ENCODE measurements around the gene CLIC5.

The CLIC5 gene

DNA sequence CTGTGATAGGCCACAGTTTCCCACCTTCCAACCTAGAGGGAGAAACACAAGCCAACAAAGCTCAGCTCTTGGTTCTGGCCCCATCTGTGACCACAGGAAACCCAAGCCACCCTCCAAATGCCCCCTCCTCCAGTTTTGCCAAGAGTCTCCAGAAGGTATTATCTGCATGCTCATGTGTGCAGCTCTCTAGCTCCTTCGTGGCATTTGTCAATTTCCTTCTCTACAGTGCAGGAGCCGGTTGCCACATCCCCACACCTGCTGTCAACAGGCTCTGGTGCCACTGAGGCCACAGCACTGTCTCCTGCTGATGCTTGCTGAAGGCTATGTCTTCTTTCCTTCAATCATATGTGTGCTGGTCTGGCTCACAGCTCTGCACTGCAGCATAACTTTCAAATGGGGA is 177.2 kb downstream of the CLIC5 start:
- DNase-seq (ENCODE audit: low read depth) = no peak

DNA sequence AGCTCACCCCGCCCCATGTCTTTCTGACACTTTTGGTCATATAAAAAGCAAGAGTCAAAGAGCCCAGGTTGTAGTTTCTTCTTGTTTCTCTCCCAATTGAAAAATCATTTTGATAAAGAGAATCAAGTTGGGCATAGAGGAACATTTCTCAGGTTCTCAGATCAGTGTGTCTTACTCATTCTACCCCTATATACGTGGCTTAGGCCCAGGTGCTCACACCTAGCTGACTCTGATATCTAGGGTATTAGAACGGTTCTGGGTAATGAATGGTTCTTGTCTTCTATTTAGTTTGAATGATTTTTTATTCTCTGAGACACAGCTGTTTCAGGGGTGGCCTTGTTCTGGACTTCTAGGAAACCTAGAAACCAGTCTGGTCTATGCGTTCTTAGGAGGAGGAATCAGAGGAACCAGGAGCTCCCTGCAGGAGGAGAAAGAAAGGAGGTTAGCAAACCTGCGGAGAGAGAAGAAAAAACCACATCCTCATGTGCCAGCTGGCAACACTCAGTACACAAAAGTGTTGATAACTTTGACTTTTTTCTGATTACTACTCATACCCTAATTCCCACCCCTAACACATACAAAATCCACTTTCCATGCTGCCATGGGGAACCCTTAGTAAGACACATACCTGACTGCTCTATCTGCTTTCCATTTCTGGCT is 178.0 kb downstream of the CLIC5 start:
- no peak for DNase-seq (ENCODE audit: low read depth)

DNA sequence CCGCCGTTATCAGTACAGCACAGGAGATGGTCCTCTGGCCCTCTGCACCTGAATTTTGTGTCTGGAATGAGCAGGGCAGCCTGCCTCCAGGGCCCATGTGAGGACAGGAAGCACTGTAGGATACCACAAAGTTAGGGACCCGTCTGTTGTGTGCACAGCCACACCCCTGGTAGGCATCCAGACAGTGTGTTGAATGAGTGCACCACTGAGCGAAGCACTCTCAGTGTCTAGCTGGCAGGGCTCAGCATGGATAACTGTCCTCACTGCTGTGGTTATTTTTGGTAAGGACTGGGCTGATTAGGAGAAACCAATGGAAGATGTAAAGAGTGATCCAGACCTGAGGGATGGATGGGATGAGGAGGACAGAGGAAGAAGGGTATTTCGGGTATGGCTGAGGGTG is 178.7 kb downstream of the CLIC5 start:
- no peak for DNase-seq (ENCODE audit: low read depth)

DNA sequence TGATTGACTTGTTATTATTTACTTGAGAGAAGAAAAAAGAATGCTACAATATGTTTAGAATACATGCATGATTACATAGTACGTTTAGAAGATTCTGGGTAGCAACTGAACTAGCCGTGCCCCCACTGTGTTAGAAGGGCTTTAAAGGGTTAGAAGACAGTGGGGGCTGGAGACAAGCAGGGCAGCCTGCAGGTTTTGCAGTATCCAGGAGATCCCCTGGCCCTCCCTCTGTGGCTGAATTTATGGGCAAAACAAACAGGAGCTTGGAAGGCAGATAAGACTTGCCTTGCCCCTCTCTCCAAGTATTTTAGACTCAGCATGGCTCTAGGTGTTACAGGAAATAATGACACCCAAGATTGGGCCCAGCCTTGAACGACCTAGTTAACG is 179.2 kb downstream of the CLIC5 start:
- no peak for DNase-seq (ENCODE audit: low read depth)

DNA sequence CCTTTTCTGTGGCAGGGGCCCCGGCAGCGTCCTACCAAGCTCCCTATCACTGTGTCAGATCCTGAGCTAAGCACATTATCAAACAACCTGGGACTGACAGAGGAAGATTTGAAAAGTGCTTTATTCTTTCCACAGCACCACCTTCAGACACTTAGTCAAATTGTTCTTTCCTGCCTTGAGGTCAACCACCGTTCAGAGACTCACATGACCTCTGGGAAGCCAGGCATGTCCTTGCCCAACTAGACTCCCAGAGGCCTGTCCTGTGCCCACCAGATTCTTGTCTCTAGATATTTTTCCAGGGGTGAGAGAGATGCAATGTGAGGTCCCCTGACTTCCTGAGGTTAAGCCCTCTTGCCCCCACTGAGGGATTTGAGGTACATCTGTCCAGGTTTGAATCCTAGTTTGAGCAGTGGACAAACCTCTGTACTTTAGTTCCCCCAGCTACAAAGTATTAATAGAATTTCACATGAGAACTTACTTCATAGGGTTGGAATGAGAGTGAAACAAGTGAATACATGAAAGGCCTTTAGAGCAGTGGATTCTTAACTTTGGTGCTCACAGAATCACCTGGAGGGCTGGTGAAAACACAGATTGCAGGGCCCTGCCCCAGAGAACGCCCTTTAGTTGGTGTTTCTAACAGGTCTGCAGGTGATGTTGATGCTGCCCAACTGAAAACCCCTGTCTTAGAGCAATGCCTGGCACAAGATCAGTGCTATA is 179.8 kb downstream of the CLIC5 start:
- DNase-seq (ENCODE audit: low read depth) = no peak

DNA sequence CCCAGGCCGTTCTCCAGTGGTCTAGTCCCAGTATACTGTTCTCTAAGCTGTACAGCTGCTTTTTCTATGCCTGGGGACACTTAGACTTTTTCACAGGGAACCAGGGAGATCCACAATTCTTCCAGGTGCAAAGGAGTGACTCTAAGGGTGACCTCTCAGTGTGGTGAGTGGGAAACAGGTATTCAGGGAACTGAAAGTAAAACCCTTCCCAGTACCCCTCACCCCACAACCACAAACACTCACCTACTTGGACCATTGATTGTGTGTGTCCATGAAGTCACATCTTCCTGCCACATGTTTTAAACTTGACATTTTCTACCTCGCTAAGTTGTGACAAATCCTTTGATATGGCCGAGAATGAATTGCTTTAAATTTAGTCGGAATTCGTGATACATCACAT is 183.6 kb downstream of the CLIC5 start:
- no peak for DNase-seq (ENCODE audit: low read depth)
